HFFc6 (cell line): Measurements from ENCODE around the gene ZNF619. TPM values are rescaled to one million over a fixed set of nuclear protein-coding genes. Genes with fewer than 3 reads are reported as not detected.

Experiments
- DNase-seq: peaks from one replicate; pipeline ENCODE4 v3.0.0-alpha.2; 2018
- H3K27ac Mint-ChIP-seq: 2 replicates; pipeline ENCODE4 v1.8.0; 2020; ENCODE audit warnings: mild to moderate bottlenecking, mixed read lengths
- H3K27me3 Mint-ChIP-seq: 2 replicates; pipeline ENCODE4 v1.8.0; 2021; ENCODE audit warnings: mild to moderate bottlenecking, moderate library complexity, mixed read lengths; ENCODE audit not compliant: insufficient read depth
- H3K36me3 Mint-ChIP-seq: 2 replicates; pipeline ENCODE4 v1.8.0; 2021; ENCODE audit warnings: low read depth, mixed read lengths
- H3K4me1 Mint-ChIP-seq: 2 replicates; pipeline ENCODE4 v1.8.0; 2020; ENCODE audit warnings: low read depth, mixed read lengths
- H3K4me3 Mint-ChIP-seq: 2 replicates; pipeline ENCODE4 v1.8.0; 2020; ENCODE audit warnings: mild to moderate bottlenecking, moderate library complexity, mixed read lengths
- H3K9me3 Mint-ChIP-seq: 2 replicates; pipeline ENCODE4 v1.8.0; 2020; ENCODE audit warnings: mild to moderate bottlenecking, mixed read lengths
- total RNA-seq, 6 experiments: library from RNA; stranded (reverse); fragmentation: NEBNext Ultra II Directional; extraction: Animal tissue kit (Norgen Biotek cat#: 25700); gene quantifications; 2 replicates in 1 of 6; 3 replicates in 5 of 6; pipeline ENCODE4 v1.2.3, GENCODE V29; 2021
- TF ChIP-seq, protein P1 (sequence below): fragments of 200-600 bp; sonication (generic); IDR thresholded peaks from 2 replicates; pipeline ENCODE4 v1.5.0; 2021; ENCODE audit warnings: antibody characterized with exemption, mild to moderate bottlenecking

Gene ZNF619
- total RNA-seq, 6 experiments from 2014 or later, result 3.2 to 5.1 (median 4.7) TPM

DNA sequence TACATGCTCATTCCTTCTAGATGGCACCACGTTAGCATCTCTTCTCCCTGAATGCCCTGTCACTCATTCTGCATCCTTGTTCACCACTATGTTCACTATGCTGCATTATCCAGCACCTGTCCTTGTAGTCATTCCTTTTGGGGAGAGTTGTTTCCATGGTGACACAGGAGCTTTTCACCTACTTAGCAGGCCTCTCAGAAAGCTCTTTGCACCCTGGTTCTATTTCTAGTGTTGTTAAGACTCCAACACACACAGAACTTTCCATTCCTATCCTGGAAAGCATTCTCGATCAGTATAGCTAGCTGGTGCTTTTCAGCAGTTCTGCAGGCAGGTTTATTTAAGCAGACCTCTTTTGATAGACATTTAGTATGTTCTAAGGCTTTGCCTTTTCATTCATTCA lies 26.5 kb upstream of the ZNF619 start:
- DNase-seq, result no peak
- Mint-ChIP-seq H3K4me1 (peaks cover 42% of the 10 kb centered on the region), H3K36me3 (peaks cover 3% of the 10 kb centered on the region; the same call in 1 of the 2 replicates), H3K4me3 (no peak overlapping the region), H3K27ac (no peak overlapping the region), H3K9me3 (no peaks in the 10 kb centered on the region), H3K27me3 (peaks cover 4% of the 10 kb centered on the region)
- TF ChIP-seq, protein P1, sequence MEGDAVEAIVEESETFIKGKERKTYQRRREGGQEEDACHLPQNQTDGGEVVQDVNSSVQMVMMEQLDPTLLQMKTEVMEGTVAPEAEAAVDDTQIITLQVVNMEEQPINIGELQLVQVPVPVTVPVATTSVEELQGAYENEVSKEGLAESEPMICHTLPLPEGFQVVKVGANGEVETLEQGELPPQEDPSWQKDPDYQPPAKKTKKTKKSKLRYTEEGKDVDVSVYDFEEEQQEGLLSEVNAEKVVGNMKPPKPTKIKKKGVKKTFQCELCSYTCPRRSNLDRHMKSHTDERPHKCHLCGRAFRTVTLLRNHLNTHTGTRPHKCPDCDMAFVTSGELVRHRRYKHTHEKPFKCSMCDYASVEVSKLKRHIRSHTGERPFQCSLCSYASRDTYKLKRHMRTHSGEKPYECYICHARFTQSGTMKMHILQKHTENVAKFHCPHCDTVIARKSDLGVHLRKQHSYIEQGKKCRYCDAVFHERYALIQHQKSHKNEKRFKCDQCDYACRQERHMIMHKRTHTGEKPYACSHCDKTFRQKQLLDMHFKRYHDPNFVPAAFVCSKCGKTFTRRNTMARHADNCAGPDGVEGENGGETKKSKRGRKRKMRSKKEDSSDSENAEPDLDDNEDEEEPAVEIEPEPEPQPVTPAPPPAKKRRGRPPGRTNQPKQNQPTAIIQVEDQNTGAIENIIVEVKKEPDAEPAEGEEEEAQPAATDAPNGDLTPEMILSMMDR, result no peak

DNA sequence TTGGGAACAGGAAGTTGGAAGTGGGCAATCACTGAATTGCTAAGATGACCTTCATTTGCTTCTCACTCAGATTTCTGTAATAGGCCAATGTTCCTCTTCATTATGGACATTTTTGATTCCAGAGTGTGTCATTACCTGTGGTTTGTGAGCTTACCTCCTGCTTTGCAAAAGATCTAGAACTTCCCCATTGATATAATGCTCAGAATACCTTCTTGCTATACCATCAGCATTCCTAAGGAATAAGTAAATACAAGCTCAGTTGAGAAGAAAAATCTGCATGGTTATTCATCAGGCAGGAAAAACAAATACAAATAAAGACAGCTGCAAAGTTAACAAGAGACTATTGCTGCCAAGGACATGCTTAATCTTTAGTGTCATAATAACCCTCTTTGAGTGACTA lies 25.4 kb upstream of the ZNF619 start:
- H3K27me3 Mint-ChIP-seq, result peaks cover 4% of the 10 kb centered on the region
- TF ChIP-seq, protein P1, result no peak
- peaks cover 7% of the 10 kb centered on the region; the same call in 1 of the 2 replicates for H3K36me3 Mint-ChIP-seq
- H3K4me1 Mint-ChIP-seq, result peaks cover 47% of the 10 kb centered on the region
- DNase-seq, result peak; percentile 7
- no peaks in the 10 kb centered on the region for H3K9me3 Mint-ChIP-seq
- H3K27ac Mint-ChIP-seq, result no peak overlapping the region; the same call in 1 of the 2 replicates
- H3K4me3 Mint-ChIP-seq, result peak overlapping the region; percentile 94; the same call in 1 of the 2 replicates

DNA sequence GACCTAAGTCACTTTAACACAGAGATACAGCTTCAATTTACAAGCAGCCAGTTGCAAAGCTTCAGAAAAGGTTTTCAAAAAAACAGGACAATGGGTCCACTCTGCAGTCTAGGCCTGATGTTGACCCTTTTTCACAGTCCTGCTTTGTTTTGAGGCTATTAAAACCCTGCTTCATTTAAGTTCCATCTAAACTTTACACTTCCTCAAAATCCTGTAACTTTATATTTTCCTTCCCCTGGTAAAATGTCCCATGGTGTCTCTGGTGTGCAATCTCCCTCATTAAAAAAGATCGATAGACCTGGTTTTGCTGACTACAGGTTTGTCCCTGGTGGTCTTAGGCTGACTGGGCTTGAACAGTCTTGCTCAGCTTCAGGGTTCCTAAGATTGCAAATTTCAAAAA lies 24.9 kb upstream of the ZNF619 start:
- peak overlapping the region; percentile 94 for H3K4me3 Mint-ChIP-seq
- H3K4me1 Mint-ChIP-seq, result peaks cover 51% of the 10 kb centered on the region
- H3K27me3 Mint-ChIP-seq, result peaks cover 4% of the 10 kb centered on the region
- peak overlapping the region; percentile 86 for H3K27ac Mint-ChIP-seq
- H3K36me3 Mint-ChIP-seq, result peaks cover 12% of the 10 kb centered on the region
- TF ChIP-seq, protein P1, result no peak
- peaks cover 3% of the 10 kb centered on the region; the same call in 1 of the 2 replicates for H3K9me3 Mint-ChIP-seq
- no peak for DNase-seq

DNA sequence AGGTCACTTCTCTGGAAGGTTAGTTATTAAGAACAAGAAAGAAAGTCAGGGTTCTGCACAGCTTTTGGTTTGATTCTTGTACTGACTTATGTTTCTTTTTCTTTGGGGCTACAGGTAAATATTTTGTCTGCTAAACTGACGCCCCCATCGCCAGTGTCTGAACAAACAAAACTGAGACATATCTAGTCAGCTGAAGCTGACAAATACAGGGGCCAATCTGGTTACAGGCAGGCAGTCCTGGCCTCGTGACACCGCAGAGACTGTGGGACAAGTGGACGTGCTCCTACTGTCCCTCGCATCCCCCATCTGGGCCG lies 24.4 kb upstream of the ZNF619 start:
- Mint-ChIP-seq H3K4me1 (peaks cover 53% of the 10 kb centered on the region), H3K36me3 (peaks cover 15% of the 10 kb centered on the region), H3K9me3 (peaks cover 5% of the 10 kb centered on the region; the same call in 1 of the 2 replicates), H3K27ac (peak overlapping the region; percentile 86), H3K4me3 (peak overlapping the region; percentile 94), H3K27me3 (peaks cover 4% of the 10 kb centered on the region)
- DNase-seq, result no peak
- TF ChIP-seq, protein P1, result no peak

DNA sequence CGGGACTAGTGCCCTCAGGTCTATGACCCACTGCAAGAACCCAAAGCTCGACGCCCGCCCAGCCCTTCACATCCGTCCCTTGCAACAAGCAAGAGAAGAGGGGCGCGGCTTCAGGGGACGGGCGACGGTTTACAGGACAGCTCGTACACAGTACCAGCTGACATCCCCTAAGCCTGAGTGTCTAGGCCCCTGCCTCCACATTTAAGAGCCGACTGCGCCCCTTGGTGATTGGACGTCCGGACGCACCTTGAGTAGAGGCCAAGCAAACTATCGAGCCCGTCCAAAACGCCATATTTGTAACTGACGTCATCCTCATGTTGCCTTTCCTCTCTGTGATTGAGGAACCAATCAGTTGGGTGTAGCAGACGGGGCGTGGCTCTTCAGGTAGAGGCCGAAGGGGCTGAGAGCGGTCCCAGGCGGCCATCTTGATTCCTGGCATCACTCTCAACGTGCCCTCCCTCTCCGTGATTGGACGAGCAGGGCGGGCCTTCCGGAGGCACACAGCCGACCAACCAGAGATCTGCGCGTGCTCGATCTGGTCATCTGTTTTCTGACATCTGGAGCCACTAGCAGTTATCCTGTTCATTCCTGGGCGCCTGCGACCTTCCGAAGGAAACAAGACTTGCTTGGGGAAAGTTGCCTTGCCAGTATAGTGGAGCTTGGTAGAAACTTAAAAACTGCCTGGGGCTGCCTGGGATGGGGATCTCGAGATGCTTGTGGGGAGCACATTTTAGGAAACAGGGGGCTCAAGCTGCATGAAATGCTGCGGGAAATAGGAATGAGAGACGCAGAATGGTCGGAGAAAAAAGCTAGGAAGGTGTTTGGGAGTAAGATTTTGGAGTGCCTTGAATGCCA lies 23.8 kb upstream of the ZNF619 start:
- Mint-ChIP-seq H3K4me1 (peaks cover 57% of the 10 kb centered on the region), H3K36me3 (peaks cover 21% of the 10 kb centered on the region), H3K4me3 (peak overlapping the region; percentile 94), H3K27ac (peak overlapping the region; percentile 86), H3K9me3 (peaks cover 5% of the 10 kb centered on the region; the same call in 1 of the 2 replicates), H3K27me3 (peaks cover 4% of the 10 kb centered on the region)
- TF ChIP-seq, protein P1, result no peak
- DNase-seq, result peak; percentile 99
